MCF 10A (cell line): ENCODE data around the gene ANAPC7. TPM values are rescaled to one million over a fixed set of nuclear protein-coding genes. Genes with fewer than 3 reads are reported as not detected.

Source experiments
- BruUV-seq: library from RNA; stranded (reverse); fragments of 400-500 nt; replicated peaks from 2 replicates; lab custom pipeline; 2021; lab: Mats Ljungman, UMichigan
- CTCF ChIA-PET: fragments of 300-600 bp; sonication (Branson Sonifier 250); formaldehyde crosslinking; extraction: SDS; loops from one replicate; lab custom pipeline; 2021; ENCODE audit warnings: antibody characterized with exemption, inconsistent platforms; lab: Yijun Ruan, JAX
- POLR2A ChIA-PET: fragments of 300-600, 350-650 bp; sonication (Branson Sonifier 250); formaldehyde crosslinking; extraction: SDS; loops from one replicate; lab custom pipeline; 2020; ENCODE audit warnings: antibody characterized with exemption, inconsistent platforms; lab: Yijun Ruan, JAX
- DNase-seq: peaks from one replicate; pipeline ENCODE4 v3.0.0-alpha.2; 2018; ENCODE audit not compliant: unreplicated experiment
- H3K27ac Mint-ChIP-seq: one replicate; pipeline ENCODE4 v1.8.0; 2022; ENCODE audit warnings: mild to moderate bottlenecking, low read depth, mixed read lengths; ENCODE audit not compliant: unreplicated experiment
- H3K27me3 Mint-ChIP-seq: one replicate; pipeline ENCODE4 v1.8.0; 2022; ENCODE audit warnings: mixed read lengths; ENCODE audit not compliant: insufficient read depth, unreplicated experiment
- H3K36me3 Mint-ChIP-seq: one replicate; pipeline ENCODE4 v1.8.0; 2022; ENCODE audit warnings: mild to moderate bottlenecking, moderate library complexity, mixed read lengths; ENCODE audit not compliant: insufficient read depth, unreplicated experiment
- H3K4me1 Mint-ChIP-seq: one replicate; pipeline ENCODE4 v1.8.0; 2022; ENCODE audit warnings: mixed read lengths; ENCODE audit not compliant: insufficient read depth, unreplicated experiment
- H3K4me3 Mint-ChIP-seq: one replicate; pipeline ENCODE4 v1.8.0; 2022; ENCODE audit warnings: mild to moderate bottlenecking, moderate library complexity, mixed read lengths; ENCODE audit not compliant: unreplicated experiment
- H3K9me3 Mint-ChIP-seq: one replicate; pipeline ENCODE4 v1.8.0; 2022; ENCODE audit warnings: mixed read lengths; ENCODE audit not compliant: unreplicated experiment
- CTCF ChIP-seq: fragments of 200-600 bp; IDR thresholded peaks from one replicate; pipeline ENCODE4 v1.8.0; 2022; ENCODE audit warnings: antibody characterized with exemption, mild to moderate bottlenecking; ENCODE audit not compliant: unreplicated experiment
- intact Hi-C: fragments of 100-400 bp; cut with micrococcal nuclease; formaldehyde crosslinking; loops from 2 replicates; pipeline ENCODE4 v1.14.1; 2022
- total RNA-seq: library from RNA; stranded (reverse); gene quantifications from 2 replicates; pipeline ENCODE4 v1.2.3, GENCODE V29; 2022

Gene ANAPC7
- total RNA-seq, 1 experiment from 2014 or later, result 87.1 TPM

GRCh38 chr12:110373025-110373424 is 30.5 kb downstream of the ANAPC7 start:
- ChIA-PET POLR2A (interaction anchor here (0.7 to 1.3 kb wide), 4 partner anchors 14 to 149 kb away, joined by 3 to 4 read pairs (median 3); no protein-coding TSS in a partner anchor), CTCF (interaction anchor here (0.6 to 0.8 kb wide), 3 partner anchors 58 to 1110 kb away, joined by 3 read pairs; no protein-coding TSS in a partner anchor)
- no peak overlapping the region for H3K27ac Mint-ChIP-seq
- no peaks in the 10 kb centered on the region for H3K9me3 Mint-ChIP-seq
- BruUV-seq, result no TSS peak
- H3K4me1 Mint-ChIP-seq, result no peaks in the 10 kb centered on the region
- intact Hi-C loops, result no loop called here
- no peak overlapping the region for H3K4me3 Mint-ChIP-seq
- peaks cover 59% of the 10 kb centered on the region for H3K36me3 Mint-ChIP-seq
- TF ChIP-seq CTCF, result no peak
- no peaks in the 10 kb centered on the region for H3K27me3 Mint-ChIP-seq
- no peak for DNase-seq

- BruUV-seq, result no TSS peak
These were observed 31.5 kb downstream of the ANAPC7 start for GRCh38 chr12:110372056-110372425.

GRCh38 chr12:110371408-110372055 is 32.0 kb downstream of the ANAPC7 start:
- peaks cover 44% of the 10 kb centered on the region for H3K36me3 Mint-ChIP-seq
- intact Hi-C loops, result no loop called here
- CTCF ChIA-PET, result interaction anchor here (0.5 to 2.1 kb wide), 4 partner anchors 10 to 82 kb away, joined by 3 to 5 read pairs (median 4); no protein-coding TSS in a partner anchor

More at GRCh38 chr12:110372056-110372425, 31.5 kb downstream of the ANAPC7 start:
- ChIA-PET CTCF (interaction anchor here (1.3 to 2.1 kb wide), 2 partner anchors 11 to 83 kb away, joined by 3 to 5 read pairs; no protein-coding TSS in a partner anchor), POLR2A (interaction anchor here (0.5 to 0.7 kb wide), 2 partner anchors 271 to 751 kb away, joined by 3 to 4 read pairs; no protein-coding TSS in a partner anchor)
- H3K9me3 Mint-ChIP-seq, result no peaks in the 10 kb centered on the region
- intact Hi-C loops, result no loop called here
- H3K27ac Mint-ChIP-seq, result no peak overlapping the region
- H3K27me3 Mint-ChIP-seq, result no peaks in the 10 kb centered on the region
- no peaks in the 10 kb centered on the region for H3K4me1 Mint-ChIP-seq
- DNase-seq, result no peak
- H3K36me3 Mint-ChIP-seq, result peaks cover 49% of the 10 kb centered on the region
- TF ChIP-seq CTCF, result no peak
- no peak overlapping the region for H3K4me3 Mint-ChIP-seq

More at GRCh38 chr12:110371408-110372055, 32.0 kb downstream of the ANAPC7 start:
- no TSS peak for BruUV-seq
- Mint-ChIP-seq H3K4me3 (no peak overlapping the region), H3K27ac (no peak overlapping the region), H3K4me1 (no peaks in the 10 kb centered on the region), H3K27me3 (no peaks in the 10 kb centered on the region), H3K9me3 (no peaks in the 10 kb centered on the region)
- no peak for DNase-seq
- POLR2A ChIA-PET, result interaction anchor here (0.6 to 1.1 kb wide), 6 partner anchors 13 to 270 kb away, joined by 3 to 6 read pairs (median 4); partner anchors contain the start of gene ANAPC7
- no peak for TF ChIP-seq CTCF
